SH-SY5Y (cell line): ENCODE measurements around the gene TYSND1.

ENCODE experiments used
- GATA2 ChIP-seq: IDR thresholded peaks from 2 replicates; pipeline ENCODE4 v1.6.1; 2011; ENCODE audit warnings: mild to moderate bottlenecking, low read depth, low read length
- GATA3 ChIP-seq: IDR thresholded peaks from 2 replicates; pipeline ENCODE4 v1.6.1; 2011; ENCODE audit warnings: low read depth, mild to moderate bottlenecking, low read length, moderate library complexity

DNA sequence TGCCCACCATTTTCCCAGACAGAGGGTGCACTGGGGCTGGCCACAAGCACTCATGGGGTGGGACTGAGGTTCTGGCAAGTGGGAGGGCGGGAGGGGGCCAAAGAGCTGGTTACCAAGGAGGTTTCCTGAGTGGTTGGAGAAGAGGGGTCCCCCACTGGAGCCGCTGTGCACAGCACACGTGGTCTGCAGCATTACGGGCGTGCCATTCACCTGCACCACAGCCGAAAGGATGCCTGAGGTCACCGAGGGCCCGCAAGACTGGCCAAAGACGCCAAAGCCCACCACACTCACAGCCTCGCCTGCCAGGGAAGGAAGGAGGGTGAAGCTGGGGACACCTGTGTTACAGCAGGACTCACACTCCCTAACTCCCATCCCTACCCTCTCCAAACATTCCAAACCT, 3.9 kb downstream of the TYSND1 start:
- TF ChIP-seq GATA2 (no peak), GATA3 (no peak)
